GM12878 (cell line): Measurements from ENCODE around the gene CAMTA1. TPM values are rescaled to one million over a fixed set of nuclear protein-coding genes. Genes with fewer than 3 reads are reported as not detected.

Source experiments
- ATAC-seq: fragments of 200-7000 bp; cut with Tn5 transposase; 3 replicates; pipeline ENCODE4 v1.9.1; 2020; ENCODE audit warnings: mild to moderate bottlenecking, moderate library complexity
- BruUV-seq: library from RNA; stranded (reverse); fragments of 400-500 nt; replicated peaks from 2 replicates; lab custom pipeline; 2021; lab: Mats Ljungman, UMichigan
- CTCF ChIA-PET: fragments of 300-600 bp; sonication (Branson Sonifier 250); formaldehyde crosslinking; extraction: SDS; loops from one replicate; lab custom pipeline; 2021; ENCODE audit warnings: inconsistent platforms; lab: Yijun Ruan, JAX
- POLR2A ChIA-PET: fragments of 350-600 bp; formaldehyde crosslinking; extraction: SDS; loops from one replicate; lab custom pipeline; 2021; ENCODE audit warnings: inconsistent platforms; lab: Charles Lee
- RAD21 ChIA-PET: fragments of 300-600 bp; sonication (Branson Sonifier 250); formaldehyde crosslinking; loops from one replicate; lab custom pipeline; 2023; ENCODE audit warnings: antibody characterized with exemption; ENCODE audit not compliant: unreplicated experiment; lab: Charles Lee
- SMC1A ChIA-PET: fragments of 300-600 bp; sonication (Branson Sonifier 250); formaldehyde crosslinking; loops from one replicate; lab custom pipeline; 2023; ENCODE audit not compliant: unreplicated experiment, uncharacterized antibody; lab: Charles Lee
- DNase-seq: peaks from one replicate; pipeline ENCODE4 v3.0.0-alpha.2; 2011; ENCODE audit warnings: low read depth, low spot score
- FAIRE-seq: peaks from 3 replicates; lab custom pipeline; 2011; peaks lifted over from hg19 to GRCh38; lab: Jason Lieb, UNC
- H2AFZ ChIP-seq: 2 replicates; pipeline ENCODE4 v1.6.0; 2011; ENCODE audit warnings: low read depth, low read length, control low read depth; ENCODE audit not compliant: control insufficient read depth
- H3K27ac ChIP-seq: 2 replicates; pipeline ENCODE4 v1.5.1; 2011; ENCODE audit warnings: control low read depth; ENCODE audit not compliant: control insufficient read depth, insufficient read depth
- H3K27me3 ChIP-seq, 2 experiments: replicated peaks in 1 of 2; 2 replicates each; pipeline versions ENCODE4 v1.6.0 to v1.6.1; 2011; ENCODE audit warnings: low read length in 1 of 2; ENCODE audit not compliant: control insufficient read depth in 2 of 2, insufficient read depth in 2 of 2
- H3K36me3 ChIP-seq, 2 experiments: 2 replicates each; pipeline ENCODE4 v1.5.1; 2011; ENCODE audit warnings: low read length in 1 of 2; ENCODE audit not compliant: control insufficient read depth in 2 of 2, insufficient read depth in 2 of 2
- H3K4me1 ChIP-seq: 2 replicates; pipeline ENCODE4 v1.6.1; 2011; ENCODE audit warnings: mild to moderate bottlenecking, low read length, moderate library complexity, mixed read lengths; ENCODE audit not compliant: control insufficient read depth, insufficient read depth
- H3K4me2 ChIP-seq: 2 replicates; pipeline ENCODE4 v1.6.0; 2011; ENCODE audit warnings: control low read depth; ENCODE audit not compliant: control insufficient read depth, insufficient read depth
- H3K4me3 ChIP-seq: fragments of 200-600 bp; sonication (generic); 2 replicates; pipeline ENCODE4 v1.5.1; 2016
- H3K79me2 ChIP-seq: 2 replicates; pipeline ENCODE4 v1.6.0; 2011; ENCODE audit warnings: low read length; ENCODE audit not compliant: control insufficient read depth, insufficient read depth
- H3K9ac ChIP-seq: 2 replicates; pipeline ENCODE4 v1.8.0; 2011; ENCODE audit warnings: low read length, control low read depth, mixed read lengths; ENCODE audit not compliant: control insufficient read depth, insufficient read depth
- H3K9me3 ChIP-seq: replicated peaks from 3 replicates; pipeline ENCODE4 v1.5.1; 2011; ENCODE audit warnings: mild to moderate bottlenecking, low read length; ENCODE audit not compliant: control insufficient read depth, insufficient read depth
- H4K20me1 ChIP-seq: 2 replicates; pipeline ENCODE4 v1.6.0; 2011; ENCODE audit not compliant: control insufficient read depth, insufficient read depth
- BCLAF1 ChIP-seq: fragments of 450-650 bp; IDR thresholded peaks from 2 replicates; pipeline ENCODE4 v1.6.1; 2017; ENCODE audit warnings: antibody characterized with exemption, mild to moderate bottlenecking, moderate library complexity
- BHLHE40 ChIP-seq, 2 experiments: fragments of 450-650 bp in 1 of 2; IDR thresholded peaks; 2 replicates each; pipeline ENCODE4 v1.6.1; 2011 to 2017; ENCODE audit warnings: low read depth in 2 of 2, borderline replicate concordance in 1 of 2, improper control_type of control experiment in 1 of 2, low read length in 1 of 2, mild to moderate bottlenecking in 1 of 2
- RAD21 ChIP-seq: IDR thresholded peaks from 2 replicates; pipeline ENCODE4 v1.6.1; 2011; ENCODE audit warnings: mild to moderate bottlenecking, low read depth, low read length, moderate library complexity; ENCODE audit not compliant: insufficient read depth
- WGBS: methylation state at CpG from one replicate; pipeline ENCODE4 v1.1.6; 2016; ENCODE audit warnings: low lambda C conversion rate; ENCODE audit not compliant: insufficient replicate concordance, insufficient coverage; ENCODE audit errors: missing lambda C conversion rate; 5-methylcytosine and 5-hydroxymethylcytosine counted together
- in situ Hi-C: fragments of 300-500 bp; cut with MboI; formaldehyde crosslinking; loops from 9 replicates; pipeline ENCODE4 v1.14.3; 2018; ENCODE audit warnings: mixed read lengths
- intact Hi-C: fragments of 100-400 bp; cut with micrococcal nuclease; formaldehyde crosslinking; loops from one replicate; pipeline ENCODE4 v1.14.2; 2022; ENCODE audit not compliant: unreplicated experiment
- polyA plus RNA-seq, 11 experiments: library from polyadenylated mRNA; depleted of rRNA in 4 of 11; unstranded in 6 of 11; stranded (reverse) in 5 of 11; fragments of >200 nt; fragmentation: Nextera tagmentation in 4 of 11; fragmentation: Illumina TruSeq in 1 of 11; extraction: Ambion mirVana in 4 of 11; extraction: Trizol in 1 of 11; gene quantifications; 1 replicate in 1 of 11; 2 replicates in 10 of 11; pipeline versions ENCODE4 v1.2.1 to v1.2.3, GENCODE V29; 2011 to 2016; ENCODE audit warnings: inconsistent platforms in 2 of 11, missing spikeins in 2 of 11, low read depth in 1 of 11
- total RNA-seq, 4 experiments: library from RNA; depleted of rRNA in 3 of 4; stranded (reverse); fragments of >200 nt in 3 of 4; fragmentation: Illumina TruSeq in 1 of 4; extraction: Trizol in 1 of 4; gene quantifications; 2 replicates each; pipeline versions ENCODE4 v1.2.1 to v1.2.3, GENCODE V29; 2013 to 2021

The CAMTA1 gene
- total and polyA plus RNA-seq, 10 of the 15 experiments (the other 5 are each of a cell fraction or from before 2014, with no cell fraction given), result 37.7 to 148 (median 76.4) TPM

- WGBS, result 43% methylated on average over 10 of the region's 10 CpGs
- DNase-seq (no peak), ATAC-seq (no peak), FAIRE-seq (no peak)
- no peaks in the 10 kb centered on the region; a peak in 2 of 4 replicates for H3K27me3 ChIP-seq
- H2AFZ ChIP-seq, result no peak overlapping the region
- ChIA-PET POLR2A (no interaction called here), SMC1A (no interaction called here), CTCF (no interaction called here), RAD21 (no interaction called here)
- H3K4me1 ChIP-seq, result no peaks in the 10 kb centered on the region
- no peaks in the 10 kb centered on the region for H3K36me3 ChIP-seq
- H3K4me2 ChIP-seq, result no peak overlapping the region
- in situ Hi-C loops (no loop called here), intact Hi-C loops (no loop called here)
- no peak overlapping the region for H3K4me3 ChIP-seq
- no peak overlapping the region for H3K27ac ChIP-seq
- no peaks in the 10 kb centered on the region for H3K9me3 ChIP-seq
- TF ChIP-seq BCLAF1 (no peak), RAD21 (no peak), BHLHE40 (IDR thresholded peaks at IDR 0.05; ENCODE audit: borderline replicate concordance in 1 of 2, low read depth in 2 of 2, low read length in 1 of 2) (peak in 1 of 2 experiments; percentile 19; a peak in 1 of 4 replicates)
- BruUV-seq, result no TSS peak
- no peak overlapping the region for H3K9ac ChIP-seq
- no peaks in the 10 kb centered on the region for H3K79me2 ChIP-seq
- H4K20me1 ChIP-seq, result no peaks in the 10 kb centered on the region
These were observed 747.8 kb downstream of the CAMTA1 start for GRCh38 chr1:7533006-7533405.
